BJ (cell line): ENCODE results near the gene RAP1GAP. TPM values are rescaled to one million over a fixed set of nuclear protein-coding genes. Genes with fewer than 3 reads are reported as not detected.

ENCODE experiments used
- CTCF ChIA-PET: fragments of 350-600 bp; formaldehyde crosslinking; extraction: SDS; loops from one replicate; lab custom pipeline; 2021; ENCODE audit warnings: antibody characterized with exemption, inconsistent platforms; lab: Yijun Ruan, JAX
- POLR2A ChIA-PET: fragments of 300-600 bp; sonication (Branson Sonifier 250); formaldehyde crosslinking; extraction: SDS; loops from one replicate; lab custom pipeline; 2021; ENCODE audit warnings: antibody characterized with exemption; lab: Charles Lee
- DNase-seq: peaks from one replicate; pipeline ENCODE4 v3.0.0-alpha.2; 2011; ENCODE audit warnings: low read depth
- H3K27me3 ChIP-seq: 2 replicates; pipeline ENCODE4 v1.6.0; 2011; ENCODE audit warnings: low read length; ENCODE audit not compliant: control insufficient read depth, insufficient read depth
- H3K36me3 ChIP-seq: 2 replicates; pipeline ENCODE4 v1.5.1; 2011; ENCODE audit warnings: low read length; ENCODE audit not compliant: control insufficient read depth, insufficient read depth
- H3K4me3 ChIP-seq: 2 replicates; pipeline ENCODE4 v1.5.1; 2011; ENCODE audit warnings: low read depth, mild to moderate bottlenecking, control low read depth, low read length
- CTCF ChIP-seq: IDR thresholded peaks from 2 replicates; pipeline ENCODE4 v1.5.1; 2011; ENCODE audit warnings: low read depth, mild to moderate bottlenecking, control low read depth, inconsistent platforms, low read length, moderate library complexity; ENCODE audit not compliant: insufficient read depth
- polyA plus RNA-seq: library from polyadenylated mRNA; depleted of rRNA; stranded (reverse); fragments of >200 nt; gene quantifications from 2 replicates; pipeline ENCODE4 v1.2.3, GENCODE V29; 2011

RAP1GAP gene
- polyA plus RNA-seq, 1 experiment = 0.16 TPM

DNA sequence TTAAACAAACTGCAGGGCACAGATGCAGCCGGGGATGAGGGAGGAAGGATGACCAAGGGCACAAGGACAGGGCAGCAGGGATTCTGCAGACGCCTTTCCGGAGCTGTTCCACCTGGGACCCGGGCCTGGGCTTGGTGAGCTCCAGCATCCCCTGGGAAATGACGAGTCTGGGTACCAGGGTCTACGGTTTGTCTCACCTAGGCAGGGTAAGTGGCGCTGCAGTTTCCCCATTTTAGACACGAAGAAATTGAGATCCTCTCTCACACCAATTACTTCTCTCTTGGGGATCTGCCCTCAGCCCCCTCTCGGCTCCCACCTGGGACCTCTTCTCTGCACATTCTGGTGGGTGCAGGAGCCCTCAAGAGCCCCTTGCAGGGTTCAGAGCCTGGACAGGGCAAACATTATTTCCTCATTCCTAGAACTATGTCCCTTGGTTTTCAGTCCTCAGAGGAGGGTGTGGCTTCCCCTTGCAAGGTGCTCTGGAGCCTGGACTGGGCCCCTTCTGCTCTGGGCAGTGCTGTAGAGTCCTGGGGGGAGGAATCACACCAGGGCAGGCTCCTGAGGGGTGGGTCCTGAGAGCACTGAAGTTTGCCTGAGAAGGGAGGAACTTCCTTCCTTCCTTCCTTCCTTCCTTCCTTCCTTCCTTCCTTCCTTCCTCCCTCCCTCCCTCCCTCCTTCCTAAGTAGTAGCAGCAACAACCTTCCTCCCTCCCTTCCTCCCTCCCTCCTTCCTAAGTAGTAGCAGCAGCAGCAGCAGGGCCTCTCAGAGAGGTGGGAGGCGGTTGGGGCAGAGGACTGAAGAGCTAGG lies 16.0 kb downstream of the RAP1GAP start:
- Histone ChIP-seq H3K36me3 (no peaks in the 10 kb centered on the region), H3K27me3 (peaks cover 22% of the 10 kb centered on the region), H3K4me3 (no peak overlapping the region)
- ChIA-PET POLR2A (no interaction called here), CTCF (interaction anchor here (0.8 to 0.9 kb wide), 2 partner anchors 283 to 285 kb away, joined by 4 read pairs; no protein-coding TSS in a partner anchor)
- no peak for TF ChIP-seq CTCF
- no peak for DNase-seq

DNA sequence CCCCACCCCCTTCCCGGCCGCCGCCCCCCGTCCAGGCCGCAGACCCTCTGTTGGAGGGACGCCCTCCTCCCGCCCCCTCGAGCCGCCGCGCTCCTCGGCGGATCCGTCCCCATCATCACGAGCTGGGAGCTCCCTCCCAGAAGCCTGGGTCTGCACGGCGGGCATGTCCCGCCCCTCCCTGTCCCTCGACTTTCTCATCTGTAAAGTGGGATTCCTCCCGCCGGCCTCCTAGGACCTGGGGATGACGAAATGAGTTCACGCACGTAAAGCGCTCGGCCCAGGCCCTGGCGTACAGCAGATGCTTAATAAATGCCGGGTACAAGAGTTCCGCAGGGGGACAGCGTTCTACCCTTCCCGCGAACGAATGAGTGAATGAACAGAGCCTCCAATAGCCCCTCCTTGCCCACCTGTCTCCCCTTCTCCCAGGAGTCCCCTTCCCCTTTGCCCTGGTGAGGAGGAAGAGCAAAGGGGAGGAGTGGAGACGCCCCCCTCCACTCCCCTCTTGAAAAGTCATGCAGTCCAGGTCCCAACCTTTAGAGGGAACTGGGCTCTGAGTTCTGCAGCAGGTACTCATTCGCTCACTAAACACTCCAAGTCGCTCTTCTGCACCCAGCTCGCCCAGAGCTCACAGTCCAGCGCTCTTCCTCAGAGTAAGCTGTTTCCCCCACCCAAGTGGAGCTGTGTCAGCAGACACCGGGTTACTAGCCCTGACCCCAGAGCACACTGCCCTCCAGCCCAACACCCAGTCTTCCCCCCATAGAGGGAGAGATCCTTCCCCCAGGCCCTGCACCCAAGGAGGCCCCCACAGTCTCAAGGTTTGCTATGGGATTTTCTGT lies 16.8 kb downstream of the RAP1GAP start:
- TF ChIP-seq CTCF = no peak
- POLR2A ChIA-PET = interaction anchor here (0.7 kb wide), 1 partner anchor 401 kb away, joined by 8 read pairs; no protein-coding TSS in a partner anchor
- Histone ChIP-seq H3K36me3 (no peaks in the 10 kb centered on the region), H3K27me3 (peaks cover 22% of the 10 kb centered on the region), H3K4me3 (0 out of 2 replicates have a peak overlapping the region, but pooled peaks have one; percentile 5)
- CTCF ChIA-PET = interaction anchor here (0.6 to 0.8 kb wide), 2 partner anchors 253 to 284 kb away, joined by 4 read pairs; no protein-coding TSS in a partner anchor
- DNase-seq = no peak

DNA sequence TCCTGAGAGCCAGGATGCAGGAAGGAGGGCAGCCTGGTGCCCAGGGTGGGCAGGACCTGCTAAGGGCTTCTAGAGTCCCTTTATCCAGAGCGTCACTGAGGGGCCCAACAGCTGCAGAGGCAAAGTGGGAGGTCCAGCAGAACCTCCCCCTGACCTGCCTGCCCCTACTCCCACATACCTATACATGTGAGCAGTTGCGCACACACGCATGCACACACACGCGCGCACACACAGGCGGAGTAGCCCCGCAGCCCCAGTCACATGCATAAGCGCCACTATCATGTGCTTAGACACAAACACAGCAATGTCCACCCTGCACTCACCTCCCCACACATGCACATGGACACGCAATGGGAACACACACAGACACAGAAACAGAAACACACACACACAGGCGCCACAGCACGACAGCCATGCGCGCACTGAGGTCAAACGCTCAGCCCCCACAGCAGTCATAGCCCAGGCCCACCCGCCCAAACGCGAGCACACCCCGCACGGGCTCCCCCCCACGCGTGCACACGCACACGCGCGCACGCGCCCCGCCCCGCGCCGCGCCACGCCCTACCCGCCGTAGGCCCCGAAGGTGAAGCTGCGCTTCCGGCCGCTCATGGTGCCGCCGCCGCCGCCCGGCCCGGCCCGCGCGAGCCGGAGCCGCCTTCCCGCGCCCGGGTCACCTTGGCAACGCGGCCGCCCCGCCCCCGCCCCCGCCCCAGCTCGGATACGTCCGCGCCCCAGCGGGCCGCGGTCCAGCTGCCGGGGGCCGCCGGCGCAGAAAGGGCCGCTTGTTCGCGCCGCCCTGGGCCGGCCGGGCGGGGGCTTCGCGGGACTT lies 17.7 kb downstream of the RAP1GAP start:
- ChIA-PET POLR2A (interaction anchor here (0.7 kb wide), 1 partner anchor 402 kb away, joined by 8 read pairs; no protein-coding TSS in a partner anchor), CTCF (interaction anchor here (0.6 kb wide), 1 partner anchor 252 kb away, joined by 4 read pairs; no protein-coding TSS in a partner anchor)
- Histone ChIP-seq H3K4me3 (peak overlapping the region; percentile 41), H3K27me3 (peaks cover 20% of the 10 kb centered on the region), H3K36me3 (no peaks in the 10 kb centered on the region)
- no peak for TF ChIP-seq CTCF
- DNase-seq = no peak

GRCh38 chr1:21650400-21650799 lies 18.8 kb downstream of the RAP1GAP start:
- ChIA-PET CTCF (interaction anchor here (0.9 to 1.0 kb wide), 2 partner anchors 8 to 9 kb away, joined by 3 to 4 read pairs; no protein-coding TSS in a partner anchor), POLR2A (no interaction called here)
- Histone ChIP-seq H3K27me3 (peaks cover 20% of the 10 kb centered on the region), H3K4me3 (no peak overlapping the region), H3K36me3 (no peaks in the 10 kb centered on the region)
- no peak for DNase-seq
- no peak for TF ChIP-seq CTCF
